ENCODE results near the gene DTL. TPM values are rescaled to one million over a fixed set of nuclear protein-coding genes. Genes with fewer than 3 reads are reported as not detected.

DTL gene
- total RNA-seq, 1 experiment from 2014 or later = 41.0 TPM

GRCh38 chr1:212137854-212138253 lies 102.3 kb downstream of the DTL start:
- TF ChIP-seq SP1 (IDR thresholded peaks at IDR 0.05; ENCODE audit: low read depth) (no peak), ZBTB33 (IDR thresholded peaks at IDR 0.05; ENCODE audit: extremely low read depth, insufficient replicate concordance, low read length) (no peak), ZNF274 (IDR thresholded peaks at IDR 0.05; ENCODE audit: low read depth, low read length) (no peak), CBX3 (IDR thresholded peaks at IDR 0.05; ENCODE audit: low read depth) (no peak), SIN3A (IDR thresholded peaks at IDR 0.05; ENCODE audit: low read depth) (no peak), ZFX (IDR thresholded peaks at IDR 0.05) (no peak), ELF1 (IDR thresholded peaks at IDR 0.05; ENCODE audit: borderline replicate concordance, low read depth) (no peak), YY1 (IDR thresholded peaks at IDR 0.05; ENCODE audit: extremely low read depth, insufficient replicate concordance, low read depth, low read length) (no peak), MAX (IDR thresholded peaks at IDR 0.05) (no peak), REST (IDR thresholded peaks at IDR 0.05; ENCODE audit: low read depth) (no peak), POLR2A (IDR thresholded peaks at IDR 0.05; ENCODE audit: borderline replicate concordance, extremely low read depth, insufficient read depth, insufficient read length) (no peak), CTCF (IDR thresholded peaks at IDR 0.05 in 2 of 3, conservative IDR thresholded peaks at IDR 0.05 in 1 of 3; ENCODE audit: borderline replicate concordance in 1 of 3, insufficient read depth in 1 of 3, low read depth in 2 of 3, low read length in 2 of 3) (no peak)
- ChIA-PET RAD21 (ENCODE audit: low non-redundant PET in 1 of 2, low total read pairs in 2 of 2, uncharacterized antibody in 2 of 2, unreplicated experiment in 2 of 2) (no interaction called here), CTCF (no interaction called here), POLR2A (no interaction called here)
- Histone ChIP-seq H4K20me1 (ENCODE audit: insufficient read depth) (no peaks in the 10 kb centered on the region), H3K27ac (ENCODE audit: low read depth, low read length) (no peak overlapping the region), H3K4me3 (replicated peaks in 1 of 2; ENCODE audit: low read depth in 1 of 2, low read length in 2 of 2) (no peak overlapping the region), H2AFZ (ENCODE audit: low read depth, low read length, poor library complexity, severe bottlenecking) (no peak overlapping the region), H3K4me1 (ENCODE audit: control insufficient read depth in 1 of 2, insufficient read depth in 2 of 2, low read length in 2 of 2) (peaks cover 0 to 4% of the 10 kb centered on the region in 2 experiments; a peak in 1 of 4 replicates), H3K79me2 (ENCODE audit: insufficient read depth, low read length) (no peaks in the 10 kb centered on the region), H3K9ac (ENCODE audit: low read length) (no peak overlapping the region), H3K9me3 (ENCODE audit: control insufficient read depth in 1 of 2, insufficient read depth in 1 of 2, low read depth in 1 of 2, low read length in 2 of 2) (no peaks in the 10 kb centered on the region), H3K9me2 (ENCODE audit: insufficient read depth) (no peaks in the 10 kb centered on the region), H3K4me2 (ENCODE audit: low read length) (no peak overlapping the region), H3K36me3 (ENCODE audit: control insufficient read depth in 1 of 2, insufficient read depth in 2 of 2, low read length in 2 of 2) (no peaks in the 10 kb centered on the region), H3K27me3 (ENCODE audit: insufficient read depth, low read length) (no peaks in the 10 kb centered on the region)
- no peak for ATAC-seq
- intact Hi-C loops (cut with micrococcal nuclease) = loop anchor here (10.0 kb wide), 1 partner anchor 63 kb away; no protein-coding TSS in a partner anchor
- DNase-seq (ENCODE audit: low read depth, low spot score) = no peak
- no TSS peak for BruUV-seq (replicated peaks)

Measured in HCT116 (cell line).